GM21723 (cell line): ENCODE results near the gene KCNK13.
A peak's percentile ranks its signal among the peaks of the same experiment; 100 is the strongest.
"Not testable (repeated sequence)": the region's sequence is repeated elsewhere in the genome, so short reads cannot be mapped to it uniquely, and the experiment has no call there.

ENCODE experiments used
- ATAC-seq: cut with Tn5 transposase; IDR thresholded peaks from one replicate; pipeline ENCODE4 v1.9.1; 2021; ENCODE audit warnings: mild to moderate bottlenecking, moderate library complexity; ENCODE audit not compliant: unreplicated experiment

The KCNK13 gene

DNA sequence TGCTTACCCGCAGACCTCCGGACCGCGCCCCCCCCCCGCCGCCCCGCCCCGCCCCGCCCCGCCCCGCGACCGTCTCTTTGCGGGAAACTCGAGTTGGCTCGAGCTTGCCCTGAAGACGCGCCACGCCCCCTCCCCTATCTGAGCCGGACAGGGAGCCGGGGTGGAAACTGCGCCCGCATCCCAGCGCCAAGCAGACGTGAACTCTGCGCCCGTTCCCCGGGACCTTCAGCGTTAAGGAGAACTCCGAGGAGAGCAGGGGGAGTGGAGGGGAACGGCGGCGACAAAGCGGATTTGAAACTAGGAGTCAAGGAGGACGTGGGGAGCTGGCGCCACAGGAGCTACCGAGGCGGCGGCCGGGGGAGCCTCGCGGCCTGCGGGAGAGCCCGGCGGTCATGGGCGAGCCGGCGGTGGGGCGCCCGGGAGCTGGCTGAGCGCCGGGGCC, at the start of gene KCNK13:
Gene KCNK13, plus strand, starts transcription at position 310 of the 442 bp plus-strand sequence. CDS start 212 bp downstream, outside the sequence.
- no peak for ATAC-seq

DNA sequence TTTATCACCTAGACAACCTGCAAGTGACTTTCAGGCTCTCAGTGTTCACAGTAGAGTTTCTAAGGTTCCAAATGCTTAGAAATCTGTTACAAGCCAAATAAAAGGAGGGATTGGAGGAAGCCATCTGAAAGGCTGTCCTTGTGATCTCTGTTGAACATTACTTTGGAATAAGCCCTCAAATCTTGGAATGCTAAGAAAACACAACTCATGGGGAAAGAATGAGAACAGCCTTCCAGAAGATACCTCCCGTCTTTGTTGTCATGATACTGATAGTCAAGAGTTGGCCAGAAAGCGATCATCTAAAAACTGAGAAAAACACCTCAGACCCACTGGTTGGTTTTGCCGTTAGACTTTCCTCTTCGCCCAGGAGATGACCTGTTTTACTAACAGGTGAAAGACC, 44.4 kb upstream of the KCNK13 start:
- no peak for ATAC-seq

GRCh38 chr14:90019824-90020523, 41.8 kb upstream of the KCNK13 start:
- ATAC-seq: no peak

GRCh38 chr14:90023176-90023896, 38.5 kb upstream of the KCNK13 start:
- ATAC-seq: no peak

DNA sequence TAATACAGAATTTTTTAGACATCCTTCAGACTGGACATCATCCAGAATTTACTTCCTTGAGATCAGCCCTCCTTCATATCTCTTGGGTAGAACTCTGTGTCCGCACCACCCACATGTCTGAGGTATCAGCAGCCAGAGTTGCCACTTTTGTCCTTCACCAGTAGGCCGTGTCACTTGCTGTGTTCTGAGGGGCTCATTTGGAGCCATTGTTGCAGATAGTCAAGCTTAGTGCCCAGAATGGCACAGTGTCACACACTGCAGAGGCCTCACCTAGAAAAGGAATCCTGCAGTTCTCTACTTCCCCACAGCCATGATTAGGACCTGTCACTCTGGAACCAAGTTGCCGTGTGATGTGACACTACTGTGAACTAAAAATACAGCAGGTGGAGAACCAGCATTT, 36.9 kb upstream of the KCNK13 start:
- ATAC-seq: no peak

DNA sequence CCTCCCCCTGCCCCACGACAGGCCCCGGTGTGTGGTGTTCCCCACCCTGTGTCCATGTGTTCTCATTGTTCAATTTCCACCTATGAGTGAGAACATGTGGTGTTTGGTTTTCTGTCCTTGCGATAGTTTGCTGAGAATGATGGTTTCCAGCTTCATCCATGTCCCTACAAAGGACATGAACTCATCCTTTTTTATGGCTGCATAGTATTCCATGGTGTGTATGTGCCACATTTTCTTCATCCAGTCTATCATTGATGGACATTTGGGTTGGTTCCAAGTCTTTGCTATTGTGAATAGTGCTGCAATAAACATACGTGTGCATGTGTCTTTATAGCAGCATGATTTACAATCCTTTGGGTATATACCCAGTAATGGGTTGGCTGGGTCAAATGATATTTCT, 35.2 kb upstream of the KCNK13 start:
- not testable (repeated sequence) for ATAC-seq

DNA sequence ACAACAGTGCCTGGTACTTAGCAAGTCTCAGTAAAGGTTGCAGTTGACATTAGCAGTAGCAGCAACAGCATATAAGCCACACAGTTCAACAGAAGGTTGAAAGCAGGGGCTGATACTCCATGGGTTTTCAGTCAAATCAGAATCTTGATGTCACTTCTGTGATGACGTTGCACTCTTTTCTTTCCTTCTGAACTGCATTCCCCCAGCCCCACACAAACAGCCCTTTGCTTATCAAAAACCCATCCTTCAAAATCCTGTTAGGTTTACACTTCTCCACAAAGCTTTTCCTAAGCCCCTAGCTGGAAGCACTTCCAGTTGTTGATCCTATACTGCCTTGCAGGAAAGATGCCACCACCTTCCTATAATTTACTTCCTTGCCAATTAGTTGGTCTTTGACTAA, 34.0 kb upstream of the KCNK13 start:
- no peak for ATAC-seq

DNA sequence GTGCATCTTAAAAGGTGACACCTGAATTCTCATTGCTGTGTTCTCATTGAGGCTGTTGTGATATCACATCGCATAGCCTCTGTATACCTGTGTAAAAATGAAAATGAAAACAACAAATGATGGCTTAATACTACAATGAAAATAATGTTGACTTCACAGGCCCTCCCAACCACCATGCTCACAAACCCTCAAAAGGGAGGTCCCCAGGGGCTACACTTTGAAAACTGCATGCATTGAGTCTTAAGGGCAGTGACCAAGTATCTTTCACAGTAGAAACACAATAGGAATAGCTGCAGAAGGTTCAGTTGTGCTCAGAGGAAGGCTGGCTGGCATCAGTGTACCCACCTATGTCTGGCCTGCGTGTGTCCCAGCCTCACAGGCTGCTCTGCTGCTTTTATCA, 27.6 kb upstream of the KCNK13 start:
- ATAC-seq: no peak

DNA sequence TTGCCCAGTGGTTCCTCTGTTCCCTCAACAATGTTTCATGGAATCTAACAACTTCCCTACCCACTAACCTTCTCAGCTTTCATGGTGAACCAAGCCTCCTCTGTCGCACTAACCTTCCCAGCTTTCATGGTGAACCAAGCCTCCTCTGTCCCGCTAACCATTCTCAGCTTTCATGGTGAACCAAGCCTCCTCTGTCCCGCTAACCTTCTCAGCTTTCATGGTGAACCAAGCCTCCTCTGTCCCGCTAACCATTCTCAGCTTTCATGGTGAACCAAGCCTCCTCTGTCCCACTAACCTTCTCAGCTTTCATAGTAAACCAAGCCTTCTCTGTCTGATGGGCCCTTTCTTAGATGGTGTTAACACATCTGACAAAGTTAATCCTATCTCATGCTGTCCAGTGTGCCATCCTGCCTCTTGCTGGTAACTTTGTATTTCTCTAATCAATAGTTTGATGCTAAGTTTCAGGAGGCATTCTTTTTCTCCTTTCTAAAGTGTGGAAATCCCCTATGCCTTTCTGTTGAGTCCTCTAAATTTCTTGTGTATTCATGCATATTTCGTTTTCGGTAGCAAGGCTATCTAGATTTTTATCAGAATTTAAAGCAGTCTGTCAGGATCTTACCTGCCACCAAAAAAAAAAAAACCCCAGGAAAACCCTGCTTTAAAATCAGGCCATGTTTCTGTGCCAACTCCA, 26.8 kb upstream of the KCNK13 start:
- ATAC-seq: no peak

DNA sequence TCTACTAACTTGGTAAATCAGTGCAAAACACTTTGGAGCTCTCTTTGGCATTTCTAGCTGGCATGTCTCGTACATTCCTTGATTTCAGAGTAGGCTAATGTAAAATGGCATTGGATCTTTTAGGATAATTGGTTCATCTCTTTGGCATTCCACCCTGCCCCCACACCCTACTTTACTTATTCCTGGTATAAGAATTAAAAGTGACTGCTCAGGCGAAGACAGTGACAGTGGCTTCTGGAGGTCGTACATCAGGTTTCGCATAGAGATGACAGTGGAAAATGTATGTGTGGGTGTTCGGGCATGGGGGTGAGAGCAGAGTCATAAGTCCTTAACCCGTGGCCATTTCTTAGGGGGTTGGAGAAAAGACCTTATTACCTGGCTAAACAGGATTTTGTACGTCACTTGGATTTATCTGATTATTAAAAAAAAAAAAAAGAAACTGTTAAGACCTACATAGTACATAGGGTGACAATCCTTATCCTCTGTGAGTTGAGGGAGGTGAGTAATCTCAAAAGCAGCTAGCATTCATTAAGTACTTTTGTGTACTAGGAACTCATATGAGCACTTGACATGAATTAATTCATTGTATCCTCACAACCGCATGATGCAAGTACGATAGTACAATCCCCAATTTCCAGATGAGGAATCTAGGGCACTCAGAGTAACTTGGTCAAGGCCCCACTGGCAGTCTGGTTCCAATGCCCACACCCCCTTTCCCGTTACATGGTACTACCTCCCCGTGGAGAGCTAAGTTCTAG, 22.4 kb upstream of the KCNK13 start:
- ATAC-seq: no peak

DNA sequence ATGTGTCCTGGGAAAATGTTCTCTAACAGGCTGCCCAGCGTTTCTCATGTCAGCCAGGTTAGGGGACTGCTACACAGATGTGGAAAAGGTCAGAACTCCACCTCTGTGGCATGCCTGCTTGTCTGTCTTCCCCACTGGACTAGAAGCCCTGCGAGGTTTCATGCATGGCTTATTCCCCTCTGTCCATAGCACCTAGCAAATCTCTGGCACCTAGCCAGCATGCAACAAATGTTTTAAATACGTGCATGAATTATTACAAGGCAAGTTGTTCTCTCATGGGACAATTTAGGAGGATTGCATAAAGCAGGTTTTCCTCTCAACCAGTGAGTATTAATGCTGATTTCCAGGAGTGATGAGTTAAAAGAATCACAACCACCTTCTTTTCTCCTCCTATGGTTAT, 21.4 kb upstream of the KCNK13 start:
- ATAC-seq: no peak

DNA sequence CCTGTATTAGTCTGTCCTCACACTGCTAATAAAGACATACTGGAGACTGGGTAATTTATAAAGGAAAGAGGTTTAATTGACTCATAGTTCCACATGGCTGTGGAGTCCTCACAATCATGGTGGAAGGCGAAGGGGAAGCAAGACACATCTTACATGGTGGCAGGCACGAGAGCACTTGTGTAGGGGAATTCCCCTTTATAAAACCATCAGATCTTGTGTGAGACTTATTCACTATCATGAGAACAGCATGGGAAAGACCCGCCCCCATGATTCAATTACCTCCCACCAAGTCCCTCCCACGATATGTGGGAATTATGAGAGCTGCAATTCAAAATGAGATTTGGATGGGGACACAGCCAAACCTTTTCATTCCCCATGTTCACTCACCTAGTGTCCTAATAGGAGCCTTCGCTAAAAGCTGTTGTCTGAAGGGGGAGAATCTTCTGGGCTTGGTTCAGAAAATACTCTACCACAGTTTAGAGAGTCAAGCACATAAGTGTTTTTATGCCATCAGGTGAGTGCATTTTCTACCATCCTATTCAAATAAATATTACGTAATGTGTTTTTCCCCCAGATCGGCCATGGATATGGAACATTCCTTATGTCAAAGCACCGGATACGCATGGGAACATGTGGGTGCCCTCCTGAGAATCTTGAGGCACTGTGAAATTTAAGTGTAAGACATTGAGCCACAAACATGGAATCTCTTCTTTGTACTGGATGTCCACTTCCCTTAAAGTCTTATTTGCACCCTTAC, 19.1 kb upstream of the KCNK13 start:
- no peak for ATAC-seq

DNA sequence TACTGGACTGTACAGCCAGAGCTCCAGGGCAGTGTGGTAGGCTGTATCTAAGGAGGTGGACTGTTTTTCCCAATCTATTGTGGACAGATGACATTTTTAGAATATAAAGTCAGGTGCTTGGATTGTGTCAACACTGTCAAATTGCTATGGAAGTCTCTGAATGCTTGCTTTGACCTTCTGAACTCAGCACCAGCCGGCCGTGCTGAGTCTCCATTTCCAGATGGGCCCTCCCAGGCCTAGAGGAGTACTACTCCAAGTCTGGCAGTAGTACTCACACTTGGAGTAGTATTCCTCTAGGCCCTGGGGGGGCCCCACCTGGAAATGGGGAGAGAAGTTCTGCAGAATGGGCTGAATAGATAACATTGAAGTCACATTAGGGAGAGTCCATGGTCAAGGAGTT, 16.2 kb upstream of the KCNK13 start:
- ATAC-seq: no peak

GRCh38 chr14:90049390-90049789, 12.4 kb upstream of the KCNK13 start:
- no peak for ATAC-seq

GRCh38 chr14:90050271-90050670, 11.5 kb upstream of the KCNK13 start:
- ATAC-seq: no peak

GRCh38 chr14:90053044-90053443, 8.8 kb upstream of the KCNK13 start:
- ATAC-seq: no peak

DNA sequence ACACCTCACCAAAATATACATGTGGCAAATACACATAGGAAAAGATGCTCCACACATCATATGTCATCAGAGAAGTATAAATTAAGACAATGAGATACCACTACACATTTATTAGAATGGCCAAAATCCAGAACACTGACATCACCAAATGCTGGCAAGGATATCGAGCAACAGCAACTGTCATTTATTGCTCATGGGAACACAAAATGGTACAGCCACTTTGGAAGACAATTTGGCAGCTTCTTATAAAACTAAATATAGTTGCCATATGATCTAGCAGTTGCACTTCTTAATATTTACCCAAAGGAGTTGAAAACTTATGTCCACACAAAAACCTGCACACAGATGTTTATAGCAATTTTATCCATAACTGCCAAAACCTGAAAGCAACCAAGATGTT, 7.0 kb upstream of the KCNK13 start:
- ATAC-seq: no peak

DNA sequence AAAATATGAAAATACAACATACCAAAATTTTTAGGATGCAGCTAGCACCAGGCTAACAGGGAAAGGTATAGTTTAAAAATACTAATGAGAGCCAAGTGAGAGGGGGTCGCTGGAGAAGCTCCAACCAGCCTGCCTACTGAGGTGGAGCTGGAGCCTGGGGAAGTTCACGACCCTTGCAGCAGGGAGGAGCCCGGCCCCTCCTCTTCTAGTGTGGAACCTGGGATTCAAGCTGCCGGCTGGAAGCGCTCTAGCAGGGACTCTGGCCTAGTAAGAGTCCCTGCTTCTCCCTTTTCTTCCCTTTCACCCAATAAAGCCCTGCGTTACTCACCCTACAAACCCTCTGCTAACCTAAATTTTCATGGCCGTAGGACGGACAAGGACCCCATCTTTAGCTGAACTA, 5.0 kb upstream of the KCNK13 start:
- ATAC-seq: no peak

DNA sequence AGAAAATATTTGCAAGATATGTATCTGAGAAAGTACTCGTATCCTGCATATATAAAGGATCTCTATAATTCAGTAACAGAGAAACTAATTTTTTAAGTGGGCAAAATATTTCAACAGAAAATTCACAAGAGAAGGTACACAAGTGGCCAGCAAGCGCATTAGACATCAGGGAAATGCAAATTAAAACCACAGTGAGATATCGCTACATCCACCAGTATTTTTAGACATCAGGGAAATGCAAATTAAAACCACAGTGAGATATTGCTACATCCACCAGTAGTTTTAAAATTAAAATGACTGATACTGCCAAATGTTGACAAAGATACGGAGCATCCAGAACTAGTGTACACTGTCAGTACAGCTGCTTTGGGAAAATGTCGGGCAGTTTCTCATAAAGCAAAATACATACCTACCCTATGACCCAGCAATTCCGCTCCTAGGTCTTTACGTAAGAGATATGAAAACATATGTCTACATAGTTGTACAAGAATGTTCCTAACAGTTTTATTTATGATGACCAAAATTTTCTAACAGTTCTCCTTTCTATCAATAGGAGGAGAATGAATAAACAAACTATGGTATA, 2.8 kb upstream of the KCNK13 start:
- ATAC-seq: no peak

DNA sequence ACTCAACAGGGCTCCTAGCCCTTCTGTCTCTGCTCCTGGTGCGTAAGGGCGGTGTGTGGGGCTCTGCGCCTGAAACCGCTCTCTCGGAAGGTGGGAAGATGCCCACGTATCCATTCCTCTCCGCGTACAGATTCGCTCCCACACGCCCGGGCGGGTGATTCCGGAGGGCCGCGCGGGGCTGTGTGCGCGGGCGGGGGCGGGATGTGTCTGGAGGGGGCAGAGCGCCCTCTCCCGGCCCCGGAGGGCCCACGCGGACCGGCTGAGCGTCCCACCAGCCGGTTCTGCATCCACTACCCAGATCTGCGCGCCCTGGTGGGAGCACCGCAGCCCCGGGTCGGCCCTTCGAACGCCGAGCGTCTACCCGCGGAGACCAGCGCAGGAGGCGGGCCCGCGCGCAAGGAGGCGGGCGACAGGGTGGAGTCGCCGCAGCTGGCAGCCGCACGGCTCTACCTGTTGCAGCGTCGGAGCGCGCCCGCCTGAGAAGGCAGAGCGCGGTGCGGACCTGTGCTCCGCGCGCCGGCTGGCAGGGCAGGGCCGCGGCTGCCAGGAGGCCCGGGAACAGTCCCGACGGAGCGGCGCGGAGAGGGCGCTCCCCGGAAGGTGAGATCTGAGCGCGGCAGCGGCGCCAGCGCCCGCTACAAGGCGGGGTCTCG, 1.4 kb upstream of the KCNK13 start:
- peak; percentile 68 for ATAC-seq
